HG02610 (cell line): ENCODE results near the gene REC8.

Experiments used
- ATAC-seq: cut with Tn5 transposase; IDR thresholded peaks from one replicate; pipeline ENCODE4 v1.9.1; 2021; ENCODE audit warnings: mild to moderate bottlenecking, moderate library complexity; ENCODE audit not compliant: unreplicated experiment

REC8 gene

DNA sequence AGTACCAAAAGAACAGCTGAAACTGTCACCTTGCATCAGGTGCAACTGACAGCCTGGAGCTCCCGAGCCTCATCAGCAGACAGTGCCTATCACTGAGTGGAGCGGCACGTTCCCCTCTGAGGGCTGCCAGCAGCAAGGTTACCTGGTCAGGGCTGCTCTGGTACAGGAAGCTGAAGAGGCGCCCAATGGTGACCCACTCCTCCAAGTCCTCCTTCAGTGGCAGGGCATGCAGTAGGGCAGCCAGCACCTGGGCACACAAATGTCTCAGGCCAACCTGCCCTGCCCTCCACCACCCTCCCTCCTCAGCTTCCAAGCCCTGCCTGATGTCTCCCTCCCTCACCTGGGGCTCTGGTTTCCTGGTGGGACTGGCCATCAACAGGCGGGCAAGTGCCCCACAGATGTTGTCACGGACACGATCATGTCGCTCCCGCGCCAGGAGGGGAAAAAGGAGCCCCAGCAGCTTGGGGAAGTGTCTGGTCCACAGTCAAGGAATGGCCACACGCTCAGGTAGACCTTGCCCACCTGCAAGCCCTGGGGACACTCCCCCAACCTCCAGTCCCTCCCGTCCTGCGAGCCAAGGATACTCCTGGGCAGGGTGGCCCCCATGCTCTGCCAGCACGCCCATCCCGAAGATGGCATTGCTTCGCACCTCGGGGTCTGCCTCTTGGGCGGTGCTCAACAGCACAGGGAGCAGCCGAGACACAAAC is 9.6 kb downstream of the REC8 start:
- ATAC-seq: no peak

DNA sequence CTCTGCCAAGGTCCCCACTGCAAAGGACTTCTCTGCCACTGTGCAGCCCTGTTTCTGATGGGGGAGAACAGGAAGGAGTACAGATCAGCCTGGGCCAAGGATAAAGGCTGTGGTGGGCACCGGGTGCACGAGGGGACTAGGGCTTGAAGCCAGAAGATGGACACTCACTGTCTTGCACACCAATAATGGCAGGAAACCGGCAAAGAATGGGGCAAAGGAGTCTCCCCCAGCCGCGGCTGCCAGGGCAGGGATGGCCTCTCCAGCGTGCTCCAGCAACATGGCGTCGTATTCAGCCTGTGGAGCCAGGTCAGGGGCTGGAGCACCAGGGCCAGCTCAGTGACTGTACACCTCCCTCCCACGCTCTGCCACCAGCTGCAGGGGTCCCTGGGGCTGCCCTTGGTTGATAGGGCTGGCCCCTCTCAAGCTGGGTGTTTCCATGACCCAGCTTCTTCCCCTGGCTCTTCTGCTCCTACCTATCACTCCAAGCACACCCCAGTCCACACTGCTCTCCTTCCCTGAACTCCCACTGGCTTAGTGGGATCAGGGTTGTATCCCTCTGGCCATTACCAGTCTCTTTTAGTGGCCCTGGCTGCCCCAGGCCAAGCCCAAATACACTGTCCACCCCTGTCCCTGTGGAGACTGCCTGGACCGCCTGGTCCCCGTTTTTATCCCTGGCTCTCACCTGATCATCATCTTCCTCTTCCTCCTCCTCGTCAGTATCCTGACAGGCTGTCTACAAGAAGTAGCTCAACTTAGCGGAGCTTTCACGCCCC is 10.4 kb downstream of the REC8 start:
- no peak for ATAC-seq

DNA sequence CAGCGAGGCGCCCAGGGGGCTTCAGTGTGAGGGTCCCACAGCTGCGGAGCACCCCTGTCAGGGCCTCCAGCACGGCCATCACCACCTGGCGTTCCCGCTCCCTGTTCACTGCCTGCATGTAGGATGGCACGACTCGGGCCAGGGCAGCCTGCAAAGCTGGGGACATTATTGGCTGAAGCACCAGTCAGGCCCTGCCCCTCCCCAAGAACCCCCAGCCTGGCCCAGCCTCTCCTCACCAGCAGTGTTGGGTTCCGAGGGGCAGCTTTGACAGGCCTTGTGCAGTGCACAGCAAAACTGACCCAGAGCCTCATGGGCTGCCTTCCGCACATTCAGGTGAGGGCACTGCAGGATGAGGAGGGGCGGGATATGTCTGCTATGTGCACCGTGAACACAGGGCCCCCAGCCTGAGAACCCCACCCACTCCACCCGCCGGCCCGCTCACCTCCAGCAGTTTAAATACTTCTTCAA is 11.2 kb downstream of the REC8 start:
- ATAC-seq: no peak

DNA sequence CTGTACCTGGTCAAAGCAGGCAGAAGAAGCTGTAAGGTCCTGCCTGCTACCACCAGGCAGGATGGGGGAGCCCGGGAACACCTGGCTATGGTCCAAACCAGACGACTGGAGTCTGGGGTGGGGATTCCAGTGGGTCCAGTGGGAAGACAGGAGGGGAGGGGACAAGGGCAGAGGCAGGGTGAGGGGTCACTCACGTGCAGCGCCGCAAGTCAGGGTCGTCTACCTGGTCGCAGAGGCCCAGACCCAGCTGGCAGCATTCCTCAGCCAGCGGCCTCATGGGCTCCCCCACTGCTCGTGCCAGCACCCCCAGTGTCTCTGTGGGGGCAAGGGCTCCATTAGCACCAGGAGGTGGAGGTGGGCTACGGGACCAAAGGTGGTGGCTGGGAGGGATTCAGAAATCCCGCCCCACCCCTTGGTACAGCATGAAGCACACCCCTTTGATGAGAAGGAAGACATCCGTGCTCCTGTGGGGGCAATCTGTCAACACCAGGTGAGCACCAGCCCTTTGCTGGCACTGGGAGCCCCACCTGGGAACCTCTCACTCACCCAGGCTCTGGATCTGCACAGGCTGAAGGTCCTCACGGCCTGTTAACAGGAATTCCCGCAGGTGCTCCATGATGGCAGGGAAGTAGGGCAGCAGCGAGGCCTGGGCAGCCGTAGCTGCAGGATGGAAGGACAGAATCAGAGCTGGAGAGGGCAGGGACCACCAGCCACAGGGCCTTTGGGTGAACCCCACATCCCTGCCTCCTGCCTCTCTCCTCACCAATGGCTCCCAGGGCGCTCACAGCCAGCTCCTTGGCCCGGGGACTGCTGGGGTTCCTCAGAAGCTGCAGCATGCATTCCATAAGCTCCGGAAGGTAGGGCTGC is 12.5 kb downstream of the REC8 start:
- no peak for ATAC-seq

DNA sequence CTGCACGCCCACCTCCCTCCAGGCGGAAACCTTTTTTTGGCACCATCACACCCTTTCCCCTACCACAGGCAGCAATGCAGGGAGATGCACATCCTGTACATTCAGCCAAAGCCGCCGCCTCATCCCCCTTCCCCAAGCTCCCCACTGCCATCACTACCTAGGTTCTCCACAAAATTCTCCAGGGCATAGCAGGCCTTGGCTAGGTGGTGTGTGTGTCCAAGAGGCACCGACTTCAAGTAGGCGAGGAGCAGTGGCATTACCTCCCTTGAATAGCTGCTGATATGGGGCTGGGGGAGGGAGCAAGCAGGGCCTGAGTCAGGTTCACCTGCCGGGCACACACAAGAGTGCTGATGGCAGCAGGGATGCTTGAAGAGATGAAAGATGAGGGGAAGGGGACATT is 13.1 kb downstream of the REC8 start:
- ATAC-seq: no peak

DNA sequence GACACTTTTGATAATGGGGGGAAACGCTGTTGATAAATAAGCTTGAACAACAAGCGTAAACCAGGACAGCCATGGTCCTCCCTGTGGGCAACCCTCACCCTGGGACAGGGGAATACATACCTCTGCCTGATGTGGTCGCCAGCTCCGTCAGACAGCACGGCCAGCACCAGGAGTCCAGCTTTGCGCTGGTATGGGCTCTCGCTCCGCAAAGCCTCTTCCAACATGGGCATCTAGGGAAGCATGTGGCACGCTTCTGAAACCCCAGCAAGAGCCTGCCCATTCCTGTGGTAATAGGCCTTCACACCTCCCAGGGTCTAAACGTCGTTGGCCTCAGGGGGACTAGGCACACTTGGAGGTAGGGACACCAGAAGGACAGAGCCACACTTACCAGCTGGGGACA is 13.9 kb downstream of the REC8 start:
- ATAC-seq: no peak

DNA sequence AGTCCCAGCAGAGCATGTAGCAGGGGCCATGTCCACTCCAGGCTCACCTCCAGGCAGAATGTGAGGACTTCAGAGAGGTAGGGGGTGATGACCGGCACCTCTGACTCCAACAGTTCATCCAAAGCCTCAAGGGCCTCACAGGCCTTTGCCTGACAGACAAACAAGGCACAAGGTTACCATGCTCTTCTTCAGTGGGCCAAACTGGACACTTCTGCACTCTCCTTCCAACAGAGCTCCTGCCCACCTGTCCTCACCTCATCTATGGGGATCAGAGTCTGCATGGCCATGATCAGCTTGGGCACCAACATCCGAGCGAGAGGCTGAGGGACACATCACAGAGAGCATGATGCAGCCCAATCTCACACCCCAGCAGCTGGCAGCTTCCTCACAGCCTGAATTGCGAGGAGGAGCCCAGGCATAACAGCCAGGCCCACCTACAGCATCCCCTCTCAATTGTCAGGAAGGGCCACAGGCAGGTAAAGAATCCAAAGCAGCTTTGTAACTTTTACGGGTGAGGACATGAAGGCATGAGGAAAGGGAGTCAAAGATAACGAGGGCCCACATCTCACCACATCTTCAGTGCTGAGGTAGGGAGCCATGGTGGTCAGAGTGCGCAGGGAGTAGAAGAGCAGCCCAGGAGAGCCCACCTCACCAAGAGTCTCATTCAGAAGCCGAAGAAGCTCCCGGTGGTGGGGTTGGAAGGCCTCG is 15.1 kb downstream of the REC8 start:
- ATAC-seq: no peak

DNA sequence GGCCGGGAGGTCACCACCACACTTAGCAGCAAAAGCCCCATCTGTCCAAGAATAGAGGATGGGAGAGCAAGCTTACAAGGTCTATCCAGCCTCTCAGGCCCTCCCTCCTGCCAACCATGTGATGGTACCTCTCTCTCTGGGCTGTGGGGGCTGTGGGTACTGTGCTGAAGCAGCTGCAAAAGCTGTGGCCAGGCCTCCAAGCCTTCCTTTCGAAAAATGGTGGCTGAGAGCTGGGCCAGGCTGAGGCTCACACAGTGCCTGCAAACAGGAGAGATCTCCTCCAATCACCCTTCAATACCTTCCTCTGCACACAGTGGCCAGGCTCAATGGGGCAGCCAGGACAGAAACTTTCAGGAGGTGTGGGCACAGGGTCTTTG is 15.6 kb downstream of the REC8 start:
- ATAC-seq: no peak

DNA sequence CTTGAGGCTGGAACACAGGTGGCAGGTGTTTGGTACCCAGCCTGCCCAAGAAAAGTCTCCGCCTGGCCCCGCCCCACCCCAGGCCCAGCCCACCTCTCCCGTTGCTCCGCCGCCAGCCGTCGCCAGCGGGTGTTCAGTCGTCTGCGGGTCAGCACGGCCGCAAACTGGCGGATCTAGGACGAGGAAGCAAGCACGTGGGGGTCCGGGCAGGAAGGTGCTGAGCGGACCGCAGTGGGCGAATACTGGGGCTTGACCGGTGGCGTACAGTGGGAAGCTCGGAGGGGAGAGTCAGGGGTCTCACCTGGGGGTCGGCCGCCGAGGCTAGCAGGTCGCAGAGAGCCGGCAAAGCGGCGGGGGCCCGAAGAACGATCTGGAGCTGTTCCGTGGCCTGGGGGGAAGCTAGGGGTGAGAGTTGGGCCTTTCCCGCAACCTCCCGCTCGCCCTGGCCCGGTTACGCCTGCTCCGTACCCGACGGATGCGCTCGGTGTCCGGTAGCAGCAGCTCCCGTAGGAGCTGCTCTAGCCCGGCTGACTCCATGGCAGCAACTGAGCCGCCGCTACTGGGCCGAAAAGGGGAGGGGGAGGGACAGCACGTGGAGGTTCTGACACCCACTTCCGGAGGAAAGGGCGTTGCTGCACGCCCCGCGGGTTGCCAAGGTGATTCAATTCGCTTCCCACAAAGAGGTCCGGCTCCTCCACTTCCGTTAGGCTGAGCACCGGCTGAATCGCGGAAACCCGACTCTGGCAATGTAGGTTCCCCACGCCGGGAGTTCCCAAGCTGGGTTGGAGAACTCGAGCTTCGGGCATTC is 16.6 kb downstream of the REC8 start, which contains the start of gene IPO4:
Gene IPO4, minus strand, starts transcription at position 566 of the 808 bp plus-strand sequence. Its CDS starts 29 bp downstream, at position 537.
- ATAC-seq: peak; percentile 93

DNA sequence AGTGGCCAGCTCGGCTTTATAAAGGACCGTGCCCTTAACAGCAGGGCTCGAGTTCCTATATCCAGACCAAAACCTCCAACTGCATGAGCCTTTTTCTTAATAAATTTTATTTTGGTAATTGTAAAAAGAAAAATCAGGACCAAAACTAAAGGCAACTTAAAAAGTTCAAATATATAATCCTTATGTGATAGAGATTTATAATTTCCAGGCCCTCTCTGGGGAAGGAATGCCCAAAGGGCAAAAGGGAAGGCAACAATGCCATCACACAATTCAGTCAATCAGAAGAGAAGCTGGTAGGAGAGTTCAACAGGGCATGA is 17.1 kb downstream of the REC8 start:
- no peak for ATAC-seq

DNA sequence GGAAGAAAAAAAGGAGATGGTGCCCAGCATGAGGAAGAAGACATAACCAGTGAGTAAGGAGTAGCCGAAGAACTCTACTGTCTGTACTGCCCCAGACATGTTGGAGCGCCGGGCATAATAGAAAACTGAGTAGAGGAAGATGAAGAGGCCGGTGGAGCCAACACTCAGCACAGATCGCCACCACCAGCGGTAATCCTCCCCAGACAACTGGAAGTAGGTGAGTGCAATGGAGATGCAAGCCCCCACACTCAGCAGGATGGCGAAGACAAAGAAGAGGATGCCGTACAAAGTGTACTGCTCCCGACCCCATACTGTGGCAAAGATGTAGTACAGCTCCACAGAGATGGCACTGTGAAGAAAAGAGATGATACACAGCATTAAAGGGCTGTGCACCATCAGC is 17.6 kb downstream of the REC8 start:
- no peak for ATAC-seq

DNA sequence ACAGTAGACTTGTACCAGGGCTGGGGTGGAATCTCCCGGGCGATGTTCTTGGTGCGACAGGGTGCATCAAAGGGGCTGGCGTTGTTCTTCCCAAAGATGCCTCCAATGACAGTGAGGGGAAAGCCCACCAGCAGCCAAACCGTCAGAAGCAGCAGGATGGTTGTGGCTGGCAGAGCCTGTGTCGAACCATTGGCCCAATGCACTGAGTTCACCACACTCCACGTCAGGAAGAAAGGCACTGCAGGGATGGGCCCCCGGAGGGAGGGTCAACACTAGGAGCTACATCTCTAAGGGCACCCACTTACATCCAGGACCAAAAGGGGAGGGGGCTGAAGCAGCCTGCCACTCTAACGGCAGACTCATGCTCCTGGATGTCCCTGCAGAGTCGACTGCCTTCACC is 18.5 kb downstream of the REC8 start:
- ATAC-seq: no peak

DNA sequence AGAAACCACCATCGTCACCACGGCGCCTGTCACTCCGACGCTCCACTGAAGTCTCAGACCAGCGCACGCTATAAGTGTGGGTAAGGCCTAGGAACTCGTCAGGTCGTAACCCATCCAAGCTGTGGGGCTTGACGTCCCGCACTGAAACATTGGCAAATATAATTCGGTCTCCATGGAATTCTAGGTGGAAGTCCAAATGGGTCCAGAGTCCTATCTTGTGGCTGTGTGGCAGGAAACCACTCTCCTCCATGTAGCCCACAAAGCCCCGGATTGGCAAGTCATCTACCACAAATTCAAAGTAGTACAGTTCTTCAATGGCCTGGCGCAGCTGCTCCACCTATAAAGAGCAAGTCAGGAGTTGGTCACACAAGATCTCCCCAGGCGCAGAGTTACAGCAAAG is 21.1 kb downstream of the REC8 start:
- ATAC-seq: no peak

DNA sequence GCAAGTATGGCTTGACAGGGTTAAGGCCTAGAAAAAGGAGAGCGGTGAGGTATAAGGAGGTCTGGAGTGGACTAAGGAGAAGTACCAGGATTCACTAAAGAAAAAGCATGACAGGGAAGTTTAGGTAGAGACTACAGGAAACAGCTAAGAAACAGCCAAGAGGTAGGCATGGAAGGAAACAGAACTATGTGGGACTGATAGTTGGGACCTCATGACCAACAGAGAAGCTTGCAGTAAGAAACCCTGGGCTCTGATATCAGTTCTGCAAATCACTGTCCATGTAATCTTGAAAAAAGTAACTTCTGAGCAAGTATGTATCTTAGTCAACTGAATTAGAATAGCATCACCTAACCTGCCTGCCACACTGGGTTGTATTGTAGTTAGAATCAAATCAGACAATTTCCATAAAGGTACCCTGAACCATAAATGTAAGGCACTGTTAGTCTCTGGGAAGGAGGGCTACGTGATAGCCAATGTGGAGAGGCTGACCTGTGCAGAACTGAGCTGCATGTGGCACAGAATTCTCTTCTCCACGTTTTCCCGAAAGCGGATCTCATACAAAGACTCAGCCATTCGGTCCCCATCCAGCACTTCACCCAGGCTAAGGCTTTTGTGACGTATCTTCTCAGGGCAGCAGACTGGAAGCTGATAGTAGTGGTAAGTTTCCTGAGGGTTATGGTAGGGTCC is 22.4 kb downstream of the REC8 start:
- ATAC-seq: no peak

DNA sequence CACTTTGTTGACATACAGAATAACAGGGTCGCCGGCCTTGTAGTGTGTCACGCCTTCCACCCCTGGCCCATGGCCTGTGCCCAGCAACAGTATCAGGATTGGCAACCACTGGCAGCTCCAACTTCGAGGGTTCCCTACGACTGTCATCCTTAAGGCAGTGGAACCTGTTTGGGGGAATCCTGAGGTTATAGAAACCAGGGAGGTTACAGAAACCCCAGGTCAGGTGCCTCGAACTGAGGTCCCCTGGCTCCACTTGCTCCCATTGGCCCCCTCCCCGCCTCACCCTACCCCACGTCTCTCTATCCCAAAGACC is 22.9 kb downstream of the REC8 start:
- no peak for ATAC-seq

DNA sequence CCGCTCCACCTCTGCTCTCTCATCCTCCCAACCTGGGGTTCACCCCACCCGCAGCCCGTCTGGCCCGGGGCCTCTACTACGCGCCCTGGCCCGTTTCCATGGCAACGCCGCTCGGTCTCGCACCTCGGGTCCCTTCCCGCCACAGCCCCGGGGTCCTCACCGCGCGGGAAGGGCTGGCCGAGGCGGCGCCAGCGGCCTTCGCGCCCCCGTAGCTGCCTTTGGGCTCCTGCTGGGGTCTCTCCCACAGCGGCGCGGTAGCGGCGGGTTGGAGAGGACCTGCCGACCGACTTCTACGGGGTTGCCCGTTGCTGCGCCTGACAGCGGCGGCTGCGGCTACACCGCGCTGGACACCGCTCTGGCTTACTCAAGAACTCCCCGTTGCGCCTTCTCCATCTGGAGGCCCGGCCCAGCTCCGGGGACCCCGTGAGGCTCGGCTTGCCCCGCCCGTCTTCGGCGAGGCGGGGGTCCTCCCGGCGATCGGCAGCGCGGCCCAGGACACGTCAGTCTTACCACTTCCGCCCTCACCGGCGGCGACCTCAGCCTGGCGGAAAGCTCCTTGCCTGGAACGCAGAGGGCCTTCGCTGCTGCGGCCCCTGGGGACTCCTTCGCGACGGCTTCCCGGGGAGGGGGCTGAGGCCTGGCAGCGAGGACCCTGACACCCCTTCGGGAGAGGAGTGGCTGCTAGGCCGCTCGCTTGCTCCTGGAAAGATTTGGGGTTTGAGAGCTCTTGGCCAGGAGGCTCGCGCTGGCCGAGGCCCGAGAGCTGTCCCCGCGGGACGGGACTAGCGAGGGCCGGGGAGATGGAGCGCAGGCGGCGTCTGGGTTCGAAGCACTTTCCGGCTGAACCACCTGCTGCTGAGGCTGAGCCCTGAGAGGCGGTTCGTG is 23.5 kb downstream of the REC8 start, which contains the start of gene TM9SF1:
Gene TM9SF1, minus strand, starts transcription at position 256 of the 885 bp plus-strand sequence. CDS start 422 bp downstream, outside the sequence.
- peak; percentile 84 for ATAC-seq

DNA sequence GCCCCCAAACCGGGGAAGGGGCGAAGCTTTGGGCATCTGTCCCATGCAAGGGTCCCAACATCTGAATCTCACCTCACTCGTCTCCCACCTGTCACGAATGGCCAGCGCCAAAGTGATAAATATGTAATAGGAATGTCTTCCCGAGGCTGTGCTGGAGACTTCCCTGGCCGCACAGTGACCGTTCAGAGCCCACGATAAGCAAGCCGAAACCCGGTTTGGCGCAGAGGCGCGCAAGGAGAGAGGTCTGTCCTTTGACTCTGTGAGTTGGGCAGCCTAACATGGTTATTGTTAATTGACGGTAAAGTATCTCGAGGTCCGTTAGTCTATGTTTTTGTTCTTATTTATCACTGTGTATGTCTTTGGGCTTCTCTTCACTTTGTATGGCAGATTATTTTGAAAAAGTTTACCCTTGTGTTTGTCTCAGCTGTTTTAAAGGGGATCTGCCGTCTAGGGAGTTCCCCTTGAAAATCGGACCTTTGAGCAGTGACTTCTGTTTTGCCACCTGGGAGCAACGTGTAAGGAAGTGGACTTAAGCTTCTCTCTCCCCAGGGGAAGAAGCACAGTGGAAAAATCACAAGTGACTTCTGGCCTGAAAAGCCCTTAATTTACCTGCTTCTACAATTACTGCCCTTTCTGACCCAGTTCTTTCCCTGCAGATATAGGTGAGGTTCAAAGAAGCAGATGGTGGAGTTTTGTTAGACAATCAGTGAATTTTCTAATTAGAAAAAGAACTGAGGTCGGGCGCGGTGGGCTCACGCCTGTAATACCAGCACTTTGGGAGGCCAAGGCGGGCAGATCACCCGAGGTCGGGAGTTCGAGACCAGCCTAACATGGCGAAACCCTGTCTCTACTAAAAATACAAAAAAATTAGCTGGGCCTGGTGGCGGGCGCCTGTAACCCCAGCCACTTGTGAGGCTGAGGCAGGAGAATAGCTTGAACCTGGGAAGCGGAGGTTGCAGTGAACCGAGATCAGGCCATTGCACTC is 24.5 kb downstream of the REC8 start:
- ATAC-seq: no peak
